ENCODE measurements around the gene IFI44.

Gene IFI44

DNA sequence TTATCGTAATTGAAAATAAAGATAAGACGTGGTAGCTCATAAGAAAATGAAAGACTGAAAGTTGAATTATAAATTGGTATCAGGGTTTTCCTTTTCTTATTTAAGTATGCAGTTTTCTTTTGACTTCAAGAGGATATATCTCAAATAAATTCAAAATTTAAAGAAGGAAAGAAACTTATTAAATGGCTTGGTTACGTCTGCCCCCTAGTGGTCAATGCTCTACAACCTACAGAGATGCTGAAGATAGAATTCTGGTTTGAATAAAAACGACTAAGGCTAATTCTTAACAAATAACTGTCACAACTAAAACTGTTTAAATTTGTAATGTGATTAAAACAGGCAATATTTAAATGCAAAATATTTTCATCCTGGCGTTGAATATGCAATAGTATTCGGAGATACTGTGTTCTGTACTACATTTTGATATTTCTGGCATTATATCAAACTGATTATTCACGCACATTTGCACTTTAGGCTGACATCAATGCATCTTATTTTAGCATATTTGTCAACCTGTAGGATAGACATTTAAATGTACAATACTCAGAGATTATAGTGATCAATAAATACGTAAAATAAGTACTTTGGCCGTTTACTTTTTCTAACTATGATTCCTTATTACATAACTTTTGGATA lies 26.8 kb downstream of the IFI44 start:
- Mint-ChIP-seq H3K36me3 (no peaks in the 10 kb centered on the region), H3K4me1 (peaks cover 12% of the 10 kb centered on the region), H3K9me3 (no peaks in the 10 kb centered on the region), H3K27ac (no peak overlapping the region), H3K27me3 (peaks cover 2% of the 10 kb centered on the region), H3K4me3 (no peak overlapping the region)

DNA sequence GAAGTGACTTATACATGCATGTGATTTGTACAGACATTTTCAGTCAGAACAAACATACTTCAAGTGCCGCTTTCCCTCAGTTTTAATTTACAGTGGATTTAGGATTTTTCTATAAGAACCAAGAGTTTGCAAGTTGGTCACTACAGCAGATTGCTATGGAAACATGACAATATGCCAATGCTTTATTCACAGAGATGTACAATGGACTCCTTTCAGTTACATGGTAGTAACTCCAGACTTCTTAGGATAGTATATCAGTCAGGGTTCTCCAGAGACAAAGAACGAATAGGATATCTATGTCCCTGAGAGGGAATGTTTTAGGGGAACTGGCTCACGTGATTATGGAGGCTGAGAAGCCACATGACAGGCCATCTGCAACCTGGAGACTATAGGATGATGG lies 27.4 kb downstream of the IFI44 start:
- Mint-ChIP-seq H3K9me3 (no peaks in the 10 kb centered on the region), H3K27ac (no peak overlapping the region), H3K4me3 (no peak overlapping the region), H3K27me3 (peaks cover 2% of the 10 kb centered on the region), H3K36me3 (no peaks in the 10 kb centered on the region), H3K4me1 (peaks cover 7% of the 10 kb centered on the region)

GRCh38 chr1:78677788-78678187 lies 28.2 kb downstream of the IFI44 start:
- Mint-ChIP-seq H3K4me3 (no peak overlapping the region), H3K36me3 (no peaks in the 10 kb centered on the region), H3K27ac (no peak overlapping the region), H3K4me1 (peaks cover 6% of the 10 kb centered on the region), H3K9me3 (no peaks in the 10 kb centered on the region), H3K27me3 (peaks cover 3% of the 10 kb centered on the region)

DNA sequence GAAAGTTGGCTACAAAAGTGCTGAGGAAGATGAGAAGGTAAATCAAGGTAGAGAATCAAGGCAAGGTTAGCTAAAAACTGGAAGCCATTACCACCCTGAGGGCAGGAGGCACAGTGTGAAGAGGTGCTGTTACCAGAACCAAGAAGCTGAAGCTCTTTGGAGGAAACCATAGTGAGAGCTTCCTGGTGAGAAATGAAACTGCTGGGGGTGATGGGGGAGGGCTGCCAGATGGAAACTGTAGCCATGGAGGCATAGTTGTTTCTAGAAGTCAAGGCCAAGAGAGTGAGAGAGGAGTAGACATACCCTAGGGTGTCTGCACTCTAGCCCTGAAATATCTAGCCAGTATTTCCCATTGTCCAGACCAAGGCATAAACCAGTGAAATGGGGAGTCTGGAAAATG lies 28.7 kb downstream of the IFI44 start:
- Mint-ChIP-seq H3K4me1 (peaks cover 6% of the 10 kb centered on the region), H3K27ac (no peak overlapping the region), H3K9me3 (no peaks in the 10 kb centered on the region), H3K36me3 (no peaks in the 10 kb centered on the region), H3K4me3 (no peak overlapping the region), H3K27me3 (peaks cover 3% of the 10 kb centered on the region)

- Mint-ChIP-seq H3K4me1 (peaks cover 6% of the 10 kb centered on the region), H3K27ac (no peak overlapping the region), H3K4me3 (no peak overlapping the region), H3K9me3 (no peaks in the 10 kb centered on the region), H3K27me3 (peaks cover 3% of the 10 kb centered on the region), H3K36me3 (no peaks in the 10 kb centered on the region)
These were observed 31.6 kb downstream of the IFI44 start for GRCh38 chr1:78681265-78681664.

- H3K4me1 Mint-ChIP-seq: peaks cover 6% of the 10 kb centered on the region
- no peak overlapping the region for H3K4me3 Mint-ChIP-seq
- H3K36me3 Mint-ChIP-seq: no peaks in the 10 kb centered on the region
- H3K27me3 Mint-ChIP-seq: peaks cover 3% of the 10 kb centered on the region
- H3K9me3 Mint-ChIP-seq: no peaks in the 10 kb centered on the region
- no peak overlapping the region for H3K27ac Mint-ChIP-seq
These were observed 32.9 kb downstream of the IFI44 start for GRCh38 chr1:78682496-78682895.

DNA sequence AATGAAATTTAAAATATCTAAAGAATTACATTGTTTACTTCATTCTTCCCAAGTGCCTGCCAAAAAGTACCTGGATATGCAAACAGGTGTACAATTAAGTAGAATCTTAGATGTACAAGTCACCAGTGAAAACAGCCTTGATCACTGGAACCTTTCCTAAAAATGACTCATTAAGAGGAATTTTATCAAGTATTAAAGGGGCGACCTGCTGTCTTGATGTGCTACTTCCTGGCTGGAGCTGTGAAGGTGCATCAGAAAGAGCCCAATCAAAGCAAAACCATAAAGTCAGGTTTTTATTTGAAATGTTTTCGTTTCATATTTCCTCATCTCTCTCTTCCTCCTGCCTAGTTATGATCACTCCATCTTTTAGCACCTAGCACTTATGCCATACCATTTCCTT lies 33.4 kb downstream of the IFI44 start:
- Mint-ChIP-seq H3K9me3 (no peaks in the 10 kb centered on the region), H3K27me3 (peaks cover 3% of the 10 kb centered on the region), H3K4me3 (no peak overlapping the region), H3K36me3 (no peaks in the 10 kb centered on the region), H3K4me1 (peaks cover 3% of the 10 kb centered on the region), H3K27ac (no peak overlapping the region)

- H3K36me3 Mint-ChIP-seq: no peaks in the 10 kb centered on the region
- no peak overlapping the region for H3K27ac Mint-ChIP-seq
- H3K27me3 Mint-ChIP-seq: peaks cover 8% of the 10 kb centered on the region
These were observed 37.7 kb downstream of the IFI44 start for GRCh38 chr1:78687315-78687714.

DNA sequence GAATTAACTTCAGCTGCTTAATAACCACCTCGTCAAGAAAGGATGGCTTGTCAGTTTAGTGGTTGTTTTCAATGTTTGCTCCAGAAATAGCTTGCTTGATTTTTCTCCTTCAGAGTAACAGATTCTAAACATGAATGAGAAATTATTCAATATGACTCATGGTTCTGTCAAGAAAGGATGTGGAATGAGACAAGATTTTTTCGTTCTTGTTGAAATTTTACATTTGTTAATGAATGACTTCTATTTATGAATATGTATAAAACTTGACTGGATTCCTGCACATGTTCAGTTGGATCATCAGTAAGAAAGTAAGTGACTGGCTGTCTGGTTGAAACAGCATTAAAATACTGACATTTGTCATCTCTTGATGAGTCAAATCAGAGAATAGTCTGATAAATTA lies 38.3 kb downstream of the IFI44 start:
- Mint-ChIP-seq H3K27me3 (peaks cover 7% of the 10 kb centered on the region), H3K27ac (no peak overlapping the region), H3K4me3 (no peak overlapping the region), H3K36me3 (no peaks in the 10 kb centered on the region), H3K9me3 (no peaks in the 10 kb centered on the region), H3K4me1 (no peaks in the 10 kb centered on the region)

More at GRCh38 chr1:78687315-78687714, 37.7 kb downstream of the IFI44 start:
- H3K4me3 Mint-ChIP-seq: no peak overlapping the region
- H3K4me1 Mint-ChIP-seq: no peaks in the 10 kb centered on the region
- no peaks in the 10 kb centered on the region for H3K9me3 Mint-ChIP-seq

GRCh38 chr1:78688697-78689096 lies 39.1 kb downstream of the IFI44 start:
- no peak overlapping the region for H3K4me3 Mint-ChIP-seq
- no peaks in the 10 kb centered on the region for H3K9me3 Mint-ChIP-seq
- H3K36me3 Mint-ChIP-seq: no peaks in the 10 kb centered on the region
- no peaks in the 10 kb centered on the region for H3K4me1 Mint-ChIP-seq
- H3K27ac Mint-ChIP-seq: no peak overlapping the region
- peaks cover 7% of the 10 kb centered on the region for H3K27me3 Mint-ChIP-seq

- H3K27me3 Mint-ChIP-seq: peaks cover 7% of the 10 kb centered on the region
- no peaks in the 10 kb centered on the region for H3K36me3 Mint-ChIP-seq
- no peak overlapping the region for H3K4me3 Mint-ChIP-seq
- H3K27ac Mint-ChIP-seq: no peak overlapping the region
- no peaks in the 10 kb centered on the region for H3K4me1 Mint-ChIP-seq
- no peaks in the 10 kb centered on the region for H3K9me3 Mint-ChIP-seq
These were observed 40.9 kb downstream of the IFI44 start for GRCh38 chr1:78690516-78690915.

- Mint-ChIP-seq H3K27ac (no peak overlapping the region), H3K9me3 (no peaks in the 10 kb centered on the region), H3K36me3 (no peaks in the 10 kb centered on the region), H3K27me3 (peaks cover 7% of the 10 kb centered on the region), H3K4me3 (no peak overlapping the region), H3K4me1 (no peaks in the 10 kb centered on the region)
These were observed 42.5 kb downstream of the IFI44 start for GRCh38 chr1:78691995-78692747.

GRCh38 chr1:78699813-78700212 lies 50.2 kb downstream of the IFI44 start:
- H3K9me3 Mint-ChIP-seq: peaks cover 20% of the 10 kb centered on the region
- H3K27ac Mint-ChIP-seq: no peak overlapping the region
- peaks cover 13% of the 10 kb centered on the region for H3K27me3 Mint-ChIP-seq
- no peak overlapping the region for H3K4me3 Mint-ChIP-seq
- no peaks in the 10 kb centered on the region for H3K4me1 Mint-ChIP-seq
- peaks cover 4% of the 10 kb centered on the region for H3K36me3 Mint-ChIP-seq

- Mint-ChIP-seq H3K4me3 (no peak overlapping the region), H3K36me3 (peaks cover 4% of the 10 kb centered on the region), H3K9me3 (peaks cover 20% of the 10 kb centered on the region), H3K4me1 (no peaks in the 10 kb centered on the region), H3K27me3 (peaks cover 17% of the 10 kb centered on the region), H3K27ac (no peak overlapping the region)
These were observed 52.8 kb downstream of the IFI44 start for GRCh38 chr1:78702426-78702825.

DNA sequence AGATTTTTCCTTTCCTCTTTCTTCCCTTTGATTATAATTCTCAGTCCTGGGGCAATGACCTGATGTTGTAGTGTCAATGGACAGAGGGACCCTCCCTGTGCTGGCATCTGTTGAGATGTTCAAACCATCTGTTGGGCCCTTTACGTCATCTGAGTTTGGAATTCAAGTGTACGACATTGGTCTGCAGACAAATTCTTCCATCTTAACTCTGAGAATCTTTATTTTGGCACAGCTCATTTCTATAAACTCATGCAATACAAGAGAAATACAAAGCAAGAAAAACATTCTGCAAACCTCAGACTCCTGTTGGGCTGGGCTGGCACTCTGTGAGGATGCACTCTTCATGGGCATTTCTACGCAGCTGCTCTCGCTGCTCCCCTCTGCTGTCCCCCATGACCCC lies 54.2 kb downstream of the IFI44 start:
- Mint-ChIP-seq H3K9me3 (peaks cover 20% of the 10 kb centered on the region), H3K27me3 (peaks cover 15% of the 10 kb centered on the region), H3K4me3 (no peak overlapping the region), H3K4me1 (no peaks in the 10 kb centered on the region), H3K36me3 (peaks cover 4% of the 10 kb centered on the region), H3K27ac (no peak overlapping the region)

DNA sequence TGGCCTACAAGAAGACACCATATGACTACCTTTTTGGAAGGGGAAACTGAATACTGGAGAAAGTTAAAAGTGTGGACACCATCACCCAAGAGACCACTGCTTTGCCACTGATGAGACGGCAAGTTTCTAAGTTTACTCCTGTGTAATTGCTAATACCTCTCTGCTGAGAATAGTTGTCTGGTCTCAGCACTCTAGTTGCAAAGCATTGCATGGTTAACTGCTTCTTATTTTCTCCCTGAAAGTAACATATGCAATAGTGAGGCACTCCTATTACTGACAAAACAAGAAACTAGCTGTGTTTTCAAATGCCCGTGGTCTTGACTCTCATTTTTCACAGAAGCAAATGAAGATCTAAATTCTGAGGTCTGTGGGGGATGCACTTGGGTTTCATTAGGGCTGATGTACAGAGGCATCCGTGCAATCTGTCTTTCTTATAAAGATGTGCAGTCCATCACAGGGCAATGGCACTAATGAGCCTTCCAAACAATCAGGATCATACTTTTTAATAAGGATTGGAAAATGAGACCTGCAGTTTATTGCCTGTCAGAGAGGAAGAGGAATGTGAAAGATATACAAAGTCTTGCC lies 62.9 kb downstream of the IFI44 start:
- Mint-ChIP-seq H3K27me3 (peaks cover 4% of the 10 kb centered on the region), H3K4me1 (no peaks in the 10 kb centered on the region), H3K9me3 (no peaks in the 10 kb centered on the region), H3K27ac (no peak overlapping the region), H3K4me3 (no peak overlapping the region), H3K36me3 (no peaks in the 10 kb centered on the region)

Data from activated naive CD4-positive, alpha-beta T cell treated with anti-CD3 and anti-CD28 coated beads, Interleukin-2, amount 50 U/mL, for 24 hours (primary cell).